ENCODE results near the gene ZDHHC18.

The ZDHHC18 gene, protein sequence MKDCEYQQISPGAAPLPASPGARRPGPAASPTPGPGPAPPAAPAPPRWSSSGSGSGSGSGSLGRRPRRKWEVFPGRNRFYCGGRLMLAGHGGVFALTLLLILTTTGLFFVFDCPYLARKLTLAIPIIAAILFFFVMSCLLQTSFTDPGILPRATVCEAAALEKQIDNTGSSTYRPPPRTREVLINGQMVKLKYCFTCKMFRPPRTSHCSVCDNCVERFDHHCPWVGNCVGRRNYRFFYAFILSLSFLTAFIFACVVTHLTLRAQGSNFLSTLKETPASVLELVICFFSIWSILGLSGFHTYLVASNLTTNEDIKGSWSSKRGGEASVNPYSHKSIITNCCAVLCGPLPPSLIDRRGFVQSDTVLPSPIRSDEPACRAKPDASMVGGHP

DNA sequence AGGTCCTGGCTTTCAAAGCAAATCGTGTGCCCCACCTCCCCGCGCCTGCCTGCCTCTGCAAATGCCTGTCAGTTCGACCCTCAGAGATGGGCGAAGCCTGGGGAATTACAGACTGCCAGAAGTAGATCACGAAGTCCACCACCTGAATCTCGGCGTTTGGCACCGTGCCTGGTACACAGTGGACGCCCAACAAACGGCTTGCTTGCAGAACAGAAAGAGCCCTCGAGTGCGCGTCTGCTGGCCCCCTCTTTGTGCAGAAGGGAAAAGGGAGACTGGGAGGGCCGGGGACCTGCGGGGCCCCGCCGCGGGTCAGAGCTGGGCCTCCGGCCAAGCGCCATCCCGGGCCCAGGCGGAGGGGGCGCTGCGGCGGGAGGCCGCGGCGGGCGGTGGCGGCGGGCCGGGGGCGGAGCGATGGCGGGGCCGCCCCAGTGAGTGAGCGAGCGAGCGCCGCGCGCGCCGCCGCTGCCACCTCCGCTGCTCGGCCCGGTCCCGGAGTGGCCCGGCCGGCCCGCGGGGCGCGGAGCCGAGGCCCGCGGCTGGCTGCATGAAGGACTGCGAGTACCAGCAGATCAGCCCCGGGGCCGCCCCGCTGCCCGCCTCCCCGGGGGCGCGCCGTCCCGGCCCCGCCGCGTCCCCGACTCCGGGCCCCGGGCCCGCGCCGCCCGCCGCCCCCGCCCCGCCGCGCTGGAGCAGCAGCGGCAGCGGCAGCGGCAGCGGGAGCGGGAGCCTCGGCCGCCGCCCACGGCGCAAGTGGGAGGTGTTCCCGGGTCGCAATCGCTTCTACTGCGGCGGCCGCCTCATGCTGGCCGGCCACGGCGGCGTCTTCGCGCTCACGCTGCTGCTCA is at the start of gene ZDHHC18:
TSS of gene ZDHHC18 (plus strand) at position 428 of the 845 bp plus-strand sequence. CDS start at position 545, 117 bp downstream.
- peaks cover 2% of the 10 kb centered on the region; the same call in 1 of the 2 replicates for H3K36me3 ChIP-seq (ENCODE audit: insufficient read depth, low read length)
- peak within 1 kb of the TSS; percentile 75 for H3K9ac ChIP-seq (ENCODE audit: insufficient read length)
- no peak within 1 kb of the TSS for H3K27ac ChIP-seq
- no peak for TF ChIP-seq FOXP2 (optimal IDR thresholded peaks at IDR 0.05; ENCODE audit: control extremely low read depth, extremely low read length, insufficient read depth)
- no peak for TF ChIP-seq POLR2AphosphoS5 (IDR thresholded peaks at IDR 0.05; ENCODE audit: borderline replicate concordance, low read depth, low read length)
- TF ChIP-seq EZH2 (IDR thresholded peaks at IDR 0.05) = no peak
- no peaks in the 10 kb centered on the region for H3K9me3 ChIP-seq (ENCODE audit: low read depth, low read length)
- H3K4me3 ChIP-seq = peak within 1 kb of the TSS; percentile 81
- no peak for DNase-seq (ENCODE audit: low read depth, low spot score)

DNA sequence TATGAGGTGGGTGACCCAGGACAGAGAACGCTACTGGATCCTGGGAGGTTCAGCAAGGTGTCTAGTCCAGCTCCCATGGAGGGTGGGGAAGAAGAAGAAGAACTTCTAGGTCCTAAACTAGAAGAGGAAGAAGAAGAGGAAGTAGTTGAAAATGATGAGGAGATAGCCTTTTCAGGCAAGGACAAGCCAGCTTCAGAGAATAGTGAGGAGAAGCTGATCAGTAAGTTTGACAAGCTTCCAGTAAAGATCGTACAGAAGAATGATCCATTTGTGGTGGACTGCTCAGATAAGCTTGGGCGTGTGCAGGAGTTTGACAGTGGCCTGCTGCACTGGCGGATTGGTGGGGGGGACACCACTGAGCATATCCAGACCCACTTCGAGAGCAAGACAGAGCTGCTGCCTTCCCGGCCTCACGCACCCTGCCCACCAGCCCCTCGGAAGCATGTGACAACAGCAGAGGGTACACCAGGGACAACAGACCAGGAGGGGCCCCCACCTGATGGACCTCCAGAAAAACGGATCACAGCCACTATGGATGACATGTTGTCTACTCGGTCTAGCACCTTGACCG is 47.3 kb upstream of the ZDHHC18 start:
- DNase-seq (ENCODE audit: low read depth, low spot score) = no peak
- Histone ChIP-seq H3K9ac (ENCODE audit: insufficient read length) (no peak overlapping the region), H3K27ac (no peak overlapping the region), H3K36me3 (ENCODE audit: insufficient read depth, low read length) (peaks cover 87% of the 10 kb centered on the region), H3K4me3 (no peak overlapping the region), H3K9me3 (ENCODE audit: low read depth, low read length) (no peaks in the 10 kb centered on the region)
- no peak for TF ChIP-seq FOXP2 (optimal IDR thresholded peaks at IDR 0.05; ENCODE audit: control extremely low read depth, extremely low read length, insufficient read depth)
- TF ChIP-seq POLR2AphosphoS5 (IDR thresholded peaks at IDR 0.05; ENCODE audit: borderline replicate concordance, low read depth, low read length) = no peak
- no peak for TF ChIP-seq EZH2 (IDR thresholded peaks at IDR 0.05)

DNA sequence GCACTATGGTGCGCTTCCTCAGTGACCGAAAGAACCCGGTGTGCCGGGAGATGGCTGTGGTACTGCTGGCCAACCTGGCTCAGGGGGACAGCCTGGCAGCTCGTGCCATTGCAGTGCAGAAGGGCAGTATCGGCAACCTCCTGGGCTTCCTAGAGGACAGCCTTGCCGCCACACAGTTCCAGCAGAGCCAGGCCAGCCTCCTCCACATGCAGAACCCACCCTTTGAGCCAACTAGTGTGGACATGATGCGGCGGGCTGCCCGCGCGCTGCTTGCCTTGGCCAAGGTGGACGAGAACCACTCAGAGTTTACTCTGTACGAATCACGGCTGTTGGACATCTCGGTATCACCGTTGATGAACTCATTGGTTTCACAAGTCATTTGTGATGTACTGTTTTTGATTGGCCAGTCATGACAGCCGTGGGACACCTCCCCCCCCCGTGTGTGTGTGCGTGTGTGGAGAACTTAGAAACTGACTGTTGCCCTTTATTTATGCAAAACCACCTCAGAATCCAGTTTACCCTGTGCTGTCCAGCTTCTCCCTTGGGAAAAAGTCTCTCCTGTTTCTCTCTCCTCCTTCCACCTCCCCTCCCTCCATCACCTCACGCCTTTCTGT is 46.0 kb upstream of the ZDHHC18 start:
- H3K4me3 ChIP-seq = no peak overlapping the region
- H3K36me3 ChIP-seq (ENCODE audit: insufficient read depth, low read length) = peaks cover 75% of the 10 kb centered on the region
- H3K9me3 ChIP-seq (ENCODE audit: low read depth, low read length) = no peaks in the 10 kb centered on the region
- H3K27ac ChIP-seq = no peak overlapping the region
- no peak for DNase-seq (ENCODE audit: low read depth, low spot score)
- H3K9ac ChIP-seq (ENCODE audit: insufficient read length) = no peak overlapping the region
- no peak for TF ChIP-seq POLR2AphosphoS5 (IDR thresholded peaks at IDR 0.05; ENCODE audit: borderline replicate concordance, low read depth, low read length)
- no peak for TF ChIP-seq FOXP2 (optimal IDR thresholded peaks at IDR 0.05; ENCODE audit: control extremely low read depth, extremely low read length, insufficient read depth)
- no peak for TF ChIP-seq EZH2 (IDR thresholded peaks at IDR 0.05)

DNA sequence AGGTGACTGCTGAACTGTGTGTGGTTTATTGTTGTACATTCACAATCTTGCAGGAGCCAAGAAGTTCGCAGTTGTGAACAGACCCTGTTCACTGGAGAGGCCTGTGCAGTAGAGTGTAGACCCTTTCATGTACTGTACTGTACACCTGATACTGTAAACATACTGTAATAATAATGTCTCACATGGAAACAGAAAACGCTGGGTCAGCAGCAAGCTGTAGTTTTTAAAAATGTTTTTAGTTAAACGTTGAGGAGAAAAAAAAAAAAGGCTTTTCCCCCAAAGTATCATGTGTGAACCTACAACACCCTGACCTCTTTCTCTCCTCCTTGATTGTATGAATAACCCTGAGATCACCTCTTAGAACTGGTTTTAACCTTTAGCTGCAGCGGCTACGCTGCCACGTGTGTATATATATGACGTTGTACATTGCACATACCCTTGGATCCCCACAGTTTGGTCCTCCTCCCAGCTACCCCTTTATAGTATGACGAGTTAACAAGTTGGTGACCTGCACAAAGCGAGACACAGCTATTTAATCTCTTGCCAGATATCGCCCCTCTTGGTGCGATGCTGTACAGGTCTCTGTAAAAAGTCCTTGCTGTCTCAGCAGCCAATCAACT is 45.2 kb upstream of the ZDHHC18 start:
- TF ChIP-seq POLR2AphosphoS5 (IDR thresholded peaks at IDR 0.05; ENCODE audit: borderline replicate concordance, low read depth, low read length) (no peak), FOXP2 (optimal IDR thresholded peaks at IDR 0.05; ENCODE audit: control extremely low read depth, extremely low read length, insufficient read depth) (no peak), EZH2 (IDR thresholded peaks at IDR 0.05) (no peak)
- peak overlapping the region; percentile 29 for H3K27ac ChIP-seq
- no peak for DNase-seq (ENCODE audit: low read depth, low spot score)
- peaks cover 66% of the 10 kb centered on the region for H3K36me3 ChIP-seq (ENCODE audit: insufficient read depth, low read length)
- no peak overlapping the region for H3K4me3 ChIP-seq
- no peaks in the 10 kb centered on the region for H3K9me3 ChIP-seq (ENCODE audit: low read depth, low read length)
- H3K9ac ChIP-seq (ENCODE audit: insufficient read length) = no peak overlapping the region

DNA sequence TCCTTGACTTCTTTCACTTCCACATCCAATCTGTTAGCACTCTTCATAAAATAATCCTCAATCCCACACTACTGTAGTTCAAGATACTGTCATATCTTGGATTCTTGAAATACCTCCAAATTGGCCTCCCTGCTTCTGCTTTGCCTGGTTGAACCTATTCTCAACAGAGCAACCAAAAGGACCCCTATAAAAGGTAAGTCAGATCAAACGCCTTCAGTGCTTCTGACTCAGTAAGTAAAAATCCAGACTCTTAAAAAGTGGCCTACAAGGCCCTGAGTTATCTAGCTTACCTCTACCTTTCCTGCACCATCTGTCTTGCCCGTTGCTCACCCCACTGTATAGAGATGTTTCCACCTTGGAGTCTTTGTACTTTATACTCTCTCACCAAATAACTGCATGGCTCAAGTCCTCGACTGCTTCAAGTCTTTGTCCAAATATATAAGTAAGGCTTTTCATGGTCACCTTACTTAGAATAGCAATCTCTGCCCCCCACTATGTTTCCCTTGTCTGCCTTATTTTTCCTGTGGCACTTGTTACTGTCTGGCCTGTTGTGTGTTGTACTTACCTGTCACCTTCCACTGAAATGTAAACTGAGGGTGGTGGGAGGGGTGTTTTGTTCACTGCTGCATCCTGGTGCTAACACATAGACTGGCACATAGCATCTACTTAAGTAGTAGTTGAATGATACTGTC is 43.8 kb upstream of the ZDHHC18 start:
- no peak overlapping the region for H3K9ac ChIP-seq (ENCODE audit: insufficient read length)
- no peak for TF ChIP-seq FOXP2 (optimal IDR thresholded peaks at IDR 0.05; ENCODE audit: control extremely low read depth, extremely low read length, insufficient read depth)
- TF ChIP-seq EZH2 (IDR thresholded peaks at IDR 0.05) = no peak
- TF ChIP-seq POLR2AphosphoS5 (IDR thresholded peaks at IDR 0.05; ENCODE audit: borderline replicate concordance, low read depth, low read length) = no peak
- no peak for DNase-seq (ENCODE audit: low read depth, low spot score)
- H3K27ac ChIP-seq = peak overlapping the region; percentile 29
- no peaks in the 10 kb centered on the region for H3K9me3 ChIP-seq (ENCODE audit: low read depth, low read length)
- no peak overlapping the region for H3K4me3 ChIP-seq
- H3K36me3 ChIP-seq (ENCODE audit: insufficient read depth, low read length) = peaks cover 53% of the 10 kb centered on the region

DNA sequence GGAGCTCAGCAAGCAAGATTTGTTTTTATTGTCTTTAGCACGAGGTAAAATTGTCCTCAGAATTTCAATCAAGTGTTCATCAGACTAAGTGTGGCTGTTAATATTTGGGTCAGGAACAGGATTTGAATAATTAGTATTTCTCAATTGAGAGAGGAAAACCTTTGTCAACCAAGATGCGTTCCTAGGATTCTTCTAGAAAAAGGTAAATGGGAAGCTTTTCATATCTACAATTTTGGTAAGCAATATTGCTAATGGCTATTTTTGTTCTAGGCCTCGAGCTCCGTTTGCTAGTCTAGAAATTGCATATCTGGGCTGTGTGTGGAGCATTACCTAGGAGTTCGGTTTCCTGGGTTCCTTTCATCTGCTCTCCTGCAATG is 42.9 kb upstream of the ZDHHC18 start:
- no peak for DNase-seq (ENCODE audit: low read depth, low spot score)
- Histone ChIP-seq H3K9me3 (ENCODE audit: low read depth, low read length) (no peaks in the 10 kb centered on the region), H3K36me3 (ENCODE audit: insufficient read depth, low read length) (peaks cover 43% of the 10 kb centered on the region), H3K27ac (peak overlapping the region; percentile 29), H3K9ac (ENCODE audit: insufficient read length) (no peak overlapping the region), H3K4me3 (no peak overlapping the region)
- no peak for TF ChIP-seq FOXP2 (optimal IDR thresholded peaks at IDR 0.05; ENCODE audit: control extremely low read depth, extremely low read length, insufficient read depth)
- no peak for TF ChIP-seq POLR2AphosphoS5 (IDR thresholded peaks at IDR 0.05; ENCODE audit: borderline replicate concordance, low read depth, low read length)
- TF ChIP-seq EZH2 (IDR thresholded peaks at IDR 0.05) = no peak
